ENCODE results near the gene LYSMD2. TPM values are rescaled to one million over a fixed set of nuclear protein-coding genes. Genes with fewer than 3 reads are reported as not detected.

LYSMD2 gene
- total and polyA plus RNA-seq, 2 of the 8 experiments (the other 6 are each of a cell fraction or from before 2014, with no cell fraction given), result 2.2 to 2.7 TPM

DNA sequence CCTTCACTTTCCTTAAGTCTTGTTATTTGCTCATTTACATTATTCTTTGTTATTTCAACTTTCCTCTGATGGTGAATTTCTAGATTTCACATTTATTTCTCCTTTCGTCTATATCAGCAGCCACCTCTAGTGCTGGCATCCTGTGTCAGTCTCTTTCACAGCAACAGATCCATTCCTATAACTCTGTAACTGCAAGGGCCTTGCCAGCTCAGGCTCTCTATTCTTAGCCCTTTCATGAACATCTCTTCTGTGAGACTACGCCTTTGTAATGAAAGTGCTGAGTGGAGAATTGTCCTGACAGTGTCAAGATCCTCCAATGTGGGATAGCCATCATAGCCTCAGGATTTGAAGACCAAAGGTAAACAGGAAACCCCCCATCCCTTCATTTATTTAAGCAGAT is 60.0 kb downstream of the LYSMD2 start:
- Histone ChIP-seq H3K27ac (ENCODE audit: low read depth, low read length) (no peak overlapping the region), H3K79me2 (ENCODE audit: control insufficient read depth in 1 of 2, insufficient read depth in 2 of 2, low read length in 2 of 2) (peaks cover 0 to 4% of the 10 kb centered on the region in 2 experiments; a peak in 2 of 4 replicates), H3K18ac (ENCODE audit: extremely low read depth, low read length) (no peak overlapping the region), H2AK5ac (ENCODE audit: low read depth, low read length) (no peak overlapping the region), H4K20me1 (replicated peaks in 1 of 2; ENCODE audit: control insufficient read depth in 1 of 2, insufficient read depth in 2 of 2, low read length in 2 of 2) (no peaks in the 10 kb centered on the region), H3K27me3 (replicated peaks in 1 of 4; ENCODE audit: control insufficient read depth in 3 of 4, extremely low read depth in 1 of 4, insufficient read depth in 3 of 4, low read length in 3 of 4) (no peaks in the 10 kb centered on the region), H3K36me3 (ENCODE audit: control insufficient read depth in 2 of 4, insufficient read depth in 4 of 4, low read length in 3 of 4) (no peaks in the 10 kb centered on the region), H3K4ac (replicated peaks; ENCODE audit: insufficient read length, low read depth, low read length) (no peak overlapping the region), H4K5ac (ENCODE audit: insufficient read length, low read depth, low read length) (no peak overlapping the region), H2BK5ac (ENCODE audit: low read depth, low read length) (no peak overlapping the region), H2BK120ac (replicated peaks; ENCODE audit: low read depth, low read length) (no peak overlapping the region), H3K9ac (replicated peaks in 1 of 4; ENCODE audit: extremely low read depth in 1 of 4, low read depth in 3 of 4, low read length in 3 of 4) (no peak overlapping the region), H2AFZ (ENCODE audit: low read length) (no peak overlapping the region), H3K56ac (replicated peaks; ENCODE audit: insufficient read length, low read depth, low read length) (no peak overlapping the region), H3K23ac (ENCODE audit: insufficient read length) (no peak overlapping the region), H4K91ac (replicated peaks; ENCODE audit: insufficient read length, low read length) (no peak overlapping the region), H2BK12ac (ENCODE audit: low read depth, low read length) (no peak overlapping the region), H4K8ac (ENCODE audit: extremely low read depth, insufficient read depth, low read length) (no peak overlapping the region), H2BK20ac (ENCODE audit: low read length) (no peak overlapping the region), H2BK15ac (ENCODE audit: low read length) (no peak overlapping the region), H3K4me1 (replicated peaks in 1 of 4; ENCODE audit: control insufficient read depth in 3 of 4, insufficient read depth in 4 of 4, low read length in 3 of 4) (no peaks in the 10 kb centered on the region; a peak in 1 of 7 replicates), H3K4me3 (ENCODE audit: extremely low read depth in 1 of 4, insufficient read depth in 2 of 4, low read depth in 3 of 4, low read length in 4 of 4) (no peak overlapping the region), H3K14ac (ENCODE audit: insufficient read length) (no peak overlapping the region), H3K4me2 (ENCODE audit: insufficient read depth in 1 of 2, low read depth in 2 of 2, low read length in 2 of 2) (no peak overlapping the region), H3K23me2 (ENCODE audit: low read depth, low read length) (peaks cover 3% of the 10 kb centered on the region), H3K9me3 (ENCODE audit: insufficient read depth in 2 of 2, low read depth in 1 of 2, low read length in 1 of 2) (no peaks in the 10 kb centered on the region), H3K79me1 (ENCODE audit: low read depth, low read length) (no peaks in the 10 kb centered on the region)
- 79% methylated on average over 2 of the region's 2 CpGs; no CpG with 5 or more reads in 1 of the 2 experiments for WGBS, 2 experiments (ENCODE audit: extremely low coverage in 1 of 2, insufficient coverage in 1 of 2, insufficient read length in 1 of 2, insufficient replicate concordance in 2 of 2, low coverage in 1 of 2, low lambda C conversion rate in 2 of 2, missing lambda C conversion rate in 1 of 2)
- FAIRE-seq, result no peak
- POLR2A ChIA-PET (ENCODE audit: partially characterized antibody), result no interaction called here
- no peak for DNase-seq (ENCODE audit: low read depth in 1 of 2, low spot score in 2 of 2)
- CTCF ChIA-PET (ENCODE audit: partially characterized antibody), result no interaction called here
- TF ChIP-seq CBX5 (IDR thresholded peaks at IDR 0.05; ENCODE audit: low read depth, low read length) (no peak), CBX8 (IDR thresholded peaks at IDR 0.05; ENCODE audit: borderline replicate concordance, low read depth, low read length) (no peak), POLR2AphosphoS5 (IDR thresholded peaks at IDR 0.05; ENCODE audit: low read depth, low read length) (no peak), ASH2L (IDR thresholded peaks at IDR 0.05; ENCODE audit: low read length) (no peak), POLR2A (IDR thresholded peaks at IDR 0.05; ENCODE audit: control extremely low read depth in 1 of 2, low read depth in 2 of 2, low read length in 2 of 2) (no peak), RNF2 (IDR thresholded peaks at IDR 0.05; ENCODE audit: borderline replicate concordance, low read depth, low read length, missing control alignments, poor library complexity, severe bottlenecking) (no peak)
- TF ChIP-seq, protein P1, sequence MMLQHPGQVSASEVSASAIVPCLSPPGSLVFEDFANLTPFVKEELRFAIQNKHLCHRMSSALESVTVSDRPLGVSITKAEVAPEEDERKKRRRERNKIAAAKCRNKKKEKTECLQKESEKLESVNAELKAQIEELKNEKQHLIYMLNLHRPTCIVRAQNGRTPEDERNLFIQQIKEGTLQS (IDR thresholded peaks at IDR 0.05; ENCODE audit: insufficient read depth, low read depth, low read length), result no peak

Data from H1 (cell line).